Skeletal muscle tissue (tissue), 4 donors: Measurements from ENCODE around the gene AGBL5. TPM values are rescaled to one million over a fixed set of nuclear protein-coding genes. Genes with fewer than 3 reads are reported as not detected.
"Not testable (repeated sequence)": the region's sequence is repeated elsewhere in the genome, so short reads cannot be mapped to it uniquely, and the experiment has no call there.

Experiments used
- H3K27ac ChIP-seq: one replicate; pipeline ENCODE4 v1.7.0; 2013; ENCODE audit warnings: mild to moderate bottlenecking, low read depth, low read length, inconsistent platforms
- H3K27me3 ChIP-seq, 3 donors: one replicate each; pipeline ENCODE4 v1.7.0; 2013; ENCODE audit warnings: low read length in 3 of 3; ENCODE audit not compliant: control insufficient read depth in 3 of 3, insufficient read depth in 3 of 3
- H3K36me3 ChIP-seq, 3 donors: one replicate each; pipeline ENCODE4 v1.7.0; 2013; ENCODE audit warnings: low read length in 3 of 3; ENCODE audit not compliant: control insufficient read depth in 3 of 3, insufficient read depth in 3 of 3
- H3K4me1 ChIP-seq, 3 donors: one replicate each; pipeline ENCODE4 v1.7.0; 2013; ENCODE audit warnings: low read length in 3 of 3, mild to moderate bottlenecking in 3 of 3; ENCODE audit not compliant: control insufficient read depth in 3 of 3, insufficient read depth in 3 of 3
- H3K4me3 ChIP-seq, 3 donors: one replicate each; pipeline ENCODE4 v1.7.0; 2013; ENCODE audit warnings: low read length in 3 of 3
- H3K9ac ChIP-seq, 3 donors: one replicate each; pipeline ENCODE4 v1.7.0; 2013; ENCODE audit warnings: low read length in 3 of 3, mild to moderate bottlenecking in 3 of 3, moderate library complexity in 2 of 3, low read depth in 1 of 3
- H3K9me3 ChIP-seq, 3 donors: one replicate each; pipeline ENCODE4 v1.7.0; 2013; ENCODE audit warnings: low read length in 3 of 3; ENCODE audit not compliant: control insufficient read depth in 3 of 3
- total RNA-seq: library from RNA; depleted of rRNA; stranded (reverse); fragments of >200 nt; gene quantifications from one replicate; pipeline ENCODE4 v1.2.3, GENCODE V29; 2014
- donor health status: Osteomylitis.

The AGBL5 gene
- total RNA-seq, 1 donor from 2014 or later: 6.8 TPM

- Histone ChIP-seq H3K27me3 (peaks cover 0 to 5% (median 0%) of the 10 kb centered on the region in 3 donors), H3K27ac (peak overlapping the region; percentile 77), H3K4me1 (peaks cover 28 to 52% (median 28%) of the 10 kb centered on the region in 3 donors), H3K9me3 (no peaks in the 10 kb centered on the region), H3K9ac (peak overlapping the region in 1 of 3 donors; percentile 25), H3K4me3 (no peak overlapping the region), H3K36me3 (peaks cover 0 to 7% (median 0%) of the 10 kb centered on the region in 3 donors)
These were observed 23.5 kb downstream of the AGBL5 start for GRCh38 chr2:27074738-27075565.

GRCh38 chr2:27075566-27075871 lies 24.1 kb downstream of the AGBL5 start:
- not testable (repeated sequence) for H3K27me3 ChIP-seq, H3K36me3 ChIP-seq, H3K9ac ChIP-seq, H3K9me3 ChIP-seq, H3K4me3 ChIP-seq
- Histone ChIP-seq H3K4me1 (peaks cover 28 to 52% (median 28%) of the 10 kb centered on the region in 3 donors), H3K27ac (peak overlapping the region; percentile 40)

GRCh38 chr2:27076323-27076722 lies 24.9 kb downstream of the AGBL5 start:
- Histone ChIP-seq H3K27ac (peak overlapping the region; percentile 40), H3K4me1 (peaks cover 30 to 53% (median 31%) of the 10 kb centered on the region in 3 donors)

GRCh38 chr2:27077231-27077630 lies 25.8 kb downstream of the AGBL5 start:
- Histone ChIP-seq H3K4me3 (no peak overlapping the region), H3K9me3 (no peaks in the 10 kb centered on the region), H3K27me3 (peaks cover 0 to 5% (median 0%) of the 10 kb centered on the region in 3 donors), H3K9ac (no peak overlapping the region), H3K4me1 (peaks cover 36 to 56% (median 37%) of the 10 kb centered on the region in 3 donors), H3K27ac (no peak overlapping the region), H3K36me3 (no peaks in the 10 kb centered on the region)

More at GRCh38 chr2:27076323-27076722, 24.9 kb downstream of the AGBL5 start:
- Histone ChIP-seq H3K36me3 (peaks cover 0 to under 1% (median 0%) of the 10 kb centered on the region in 3 donors), H3K9me3 (no peaks in the 10 kb centered on the region), H3K4me3 (no peak overlapping the region), H3K9ac (peak overlapping the region in 1 of 3 donors; percentile 14), H3K27me3 (peaks cover 0 to 5% (median 0%) of the 10 kb centered on the region in 3 donors)

GRCh38 chr2:27078267-27079194 lies 27.1 kb downstream of the AGBL5 start, which contains the start of gene EMILIN1:
EMILIN1 (plus strand) TSS chr2:27078615; CDS start chr2:27079066, 451 bp downstream.
- Histone ChIP-seq H3K4me3 (peak within 1 kb of the TSS; percentile 51 to 75 (median 54)), H3K9me3 (no peaks in the 10 kb centered on the region), H3K36me3 (no peaks in the 10 kb centered on the region), H3K27ac (peak within 1 kb of the TSS; percentile 72), H3K4me1 (peaks cover 38 to 62% (median 41%) of the 10 kb centered on the region in 3 donors), H3K9ac (peak within 1 kb of the TSS; percentile 57 to 80 (median 69)), H3K27me3 (peaks cover 0 to 5% (median 0%) of the 10 kb centered on the region in 3 donors)

- no peaks in the 10 kb centered on the region for H3K9me3 ChIP-seq
- no peaks in the 10 kb centered on the region for H3K36me3 ChIP-seq
- H3K4me1 ChIP-seq: peaks cover 46 to 66% (median 48%) of the 10 kb centered on the region in 3 donors
- H3K4me3 ChIP-seq: peak overlapping the region; percentile 51 to 75 (median 54)
- peak overlapping the region; percentile 57 to 80 (median 69) for H3K9ac ChIP-seq
- peaks cover 0 to 5% (median 0%) of the 10 kb centered on the region in 3 donors for H3K27me3 ChIP-seq
- peak overlapping the region; percentile 72 for H3K27ac ChIP-seq
These were observed 28.0 kb downstream of the AGBL5 start for GRCh38 chr2:27079233-27080139.

GRCh38 chr2:27080140-27080469 lies 28.6 kb downstream of the AGBL5 start:
- peaks cover 48 to 67% (median 49%) of the 10 kb centered on the region in 3 donors for H3K4me1 ChIP-seq
- H3K27me3 ChIP-seq: peaks cover 0 to 5% (median 0%) of the 10 kb centered on the region in 3 donors
- H3K27ac ChIP-seq: peak overlapping the region; percentile 72
- no peaks in the 10 kb centered on the region for H3K9me3 ChIP-seq
- peak overlapping the region; percentile 38 to 75 (median 51) for H3K4me3 ChIP-seq
- H3K36me3 ChIP-seq: no peaks in the 10 kb centered on the region
- H3K9ac ChIP-seq: peak overlapping the region in 2 of 3 donors; percentile 69 to 80

GRCh38 chr2:27080603-27080936 lies 29.1 kb downstream of the AGBL5 start:
- H3K27me3 ChIP-seq: peaks cover 0 to 5% (median 0%) of the 10 kb centered on the region in 3 donors
- H3K36me3 ChIP-seq: no peaks in the 10 kb centered on the region
- peaks cover 50 to 68% (median 54%) of the 10 kb centered on the region in 3 donors for H3K4me1 ChIP-seq
- peak overlapping the region; percentile 72 for H3K27ac ChIP-seq
- peak overlapping the region; percentile 57 to 75 (median 72) for H3K4me3 ChIP-seq
- H3K9ac ChIP-seq: peak overlapping the region in 2 of 3 donors; percentile 25 to 80
- no peaks in the 10 kb centered on the region for H3K9me3 ChIP-seq
